H1 (cell line): ENCODE data around the gene TCF7L1. TPM values are rescaled to one million over a fixed set of nuclear protein-coding genes. Genes with fewer than 3 reads are reported as not detected.

Experiments used
- GTF2F1 ChIP-seq: IDR thresholded peaks from 2 replicates; pipeline ENCODE4 v1.6.1; 2012; ENCODE audit warnings: low read depth, low read length, improper control_type of control experiment, borderline replicate concordance
- PHF8 ChIP-seq: fragments of 200-600 bp; sonication (generic); conservative IDR thresholded peaks from 2 replicates; pipeline ENCODE4 v1.7.1; 2012; ENCODE audit warnings: low read depth, mild to moderate bottlenecking, inconsistent platforms, low read length, moderate library complexity
- RXRA ChIP-seq: IDR thresholded peaks from 2 replicates; pipeline ENCODE4 v1.6.1; 2011; ENCODE audit warnings: low read depth, mild to moderate bottlenecking, low read length, moderate library complexity; ENCODE audit not compliant: insufficient read depth
- SAP30 ChIP-seq: fragments of 300-600 bp; sonication (generic); IDR thresholded peaks from 2 replicates; pipeline ENCODE4 v1.7.1; 2012; ENCODE audit warnings: low read length, moderate library complexity, mild to moderate bottlenecking, inconsistent platforms; ENCODE audit not compliant: insufficient read depth, insufficient replicate concordance
- USF2 ChIP-seq: IDR thresholded peaks from 2 replicates; pipeline ENCODE4 v1.6.1; 2011; ENCODE audit warnings: low read length, improper control_type of control experiment
- polyA plus RNA-seq, 7 experiments: library from polyadenylated mRNA; depleted of rRNA in 3 of 7; stranded (reverse) in 5 of 7; unstranded in 2 of 7; fragments of >200 nt in 5 of 7; fragments of 200-250 nt in 2 of 7; gene quantifications; 1 replicate in 5 of 7; 2 replicates in 1 of 7; 4 replicates in 1 of 7; pipeline versions ENCODE4 v1.2.1 to v1.2.3, GENCODE V29; 2011 to 2013; ENCODE audit warnings: missing spikeins in 2 of 7, mixed read lengths in 2 of 7
- total RNA-seq: library from RNA; stranded (reverse); fragmentation: NEBNext Ultra II Directional; extraction: Animal tissue kit (Norgen Biotek cat#: 25700); gene quantifications from 2 replicates; pipeline ENCODE4 v1.2.1, GENCODE V29; 2021

The TCF7L1 gene
- total and polyA plus RNA-seq, 2 of the 8 experiments (the other 6 are each of a cell fraction or from before 2014, with no cell fraction given), result 27.5 to 108 TPM

GRCh38 chr2:85111819-85112281 is 21.3 kb upstream of the TCF7L1 start (continued):
- TF ChIP-seq RXRA, result no peak
- TF ChIP-seq USF2, result no peak
- no peak for TF ChIP-seq SAP30
- TF ChIP-seq PHF8, result no peak
- TF ChIP-seq GTF2F1, result no peak
